Smooth muscle cell of the brain vasculature (primary cell): ENCODE results near the gene RPL15.

Experiments
- DNase-seq: peaks from one replicate; pipeline ENCODE4 v3.0.0-alpha.2; 2012; ENCODE audit warnings: low read depth, low spot score

RPL15 gene

GRCh38 chr3:23961066-23961465 lies 44.1 kb downstream of the RPL15 start:
- DNase-seq, result no peak

- no peak for DNase-seq
Observed at GRCh38 chr3:23961913-23962312, 45.0 kb downstream of the RPL15 start.

- no peak for DNase-seq
Observed at GRCh38 chr3:23964537-23965235, 47.8 kb downstream of the RPL15 start.

GRCh38 chr3:23966328-23966727 lies 49.4 kb downstream of the RPL15 start:
- no peak for DNase-seq

GRCh38 chr3:23968463-23969184 lies 51.7 kb downstream of the RPL15 start:
- DNase-seq, result no peak

- DNase-seq, result no peak
Observed at GRCh38 chr3:23969393-23969792, 52.5 kb downstream of the RPL15 start.
